T-helper 2 cell (primary cell): ENCODE measurements around the gene PIK3R3.
"Not testable (repeated sequence)": the region's sequence is repeated elsewhere in the genome, so short reads cannot be mapped to it uniquely, and the experiment has no call there.

Experiments used
- DNase-seq, 5 experiments: peaks; one replicate each; pipeline versions ENCODE4 v3.0.0 to v3.0.0-alpha.2; 2012 to 2022

The PIK3R3 gene

GRCh38 chr1:46099215-46099614 lies 33.2 kb downstream of the PIK3R3 start:
- DNase-seq: no peak

GRCh38 chr1:46098027-46098712 lies 34.3 kb downstream of the PIK3R3 start:
- DNase-seq: peak in 1 of 5 experiments; percentile 14

DNA sequence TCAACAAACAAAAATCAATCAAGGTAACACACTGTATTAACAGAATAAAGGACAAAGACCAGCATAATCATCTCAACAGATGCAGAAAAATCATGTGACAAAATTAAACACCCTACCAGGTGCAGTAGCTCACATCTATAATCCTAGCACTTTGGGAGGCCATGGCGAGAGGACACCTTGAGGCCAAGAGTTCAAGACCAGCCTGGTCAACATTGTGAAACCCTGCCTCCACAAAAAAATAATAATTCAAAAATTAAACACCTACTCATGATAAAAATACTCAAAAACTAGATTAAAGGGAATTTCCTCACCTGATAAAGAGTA lies 35.3 kb downstream of the PIK3R3 start:
- no peak for DNase-seq

GRCh38 chr1:46096269-46097148 lies 35.9 kb downstream of the PIK3R3 start:
- DNase-seq: no peak

DNA sequence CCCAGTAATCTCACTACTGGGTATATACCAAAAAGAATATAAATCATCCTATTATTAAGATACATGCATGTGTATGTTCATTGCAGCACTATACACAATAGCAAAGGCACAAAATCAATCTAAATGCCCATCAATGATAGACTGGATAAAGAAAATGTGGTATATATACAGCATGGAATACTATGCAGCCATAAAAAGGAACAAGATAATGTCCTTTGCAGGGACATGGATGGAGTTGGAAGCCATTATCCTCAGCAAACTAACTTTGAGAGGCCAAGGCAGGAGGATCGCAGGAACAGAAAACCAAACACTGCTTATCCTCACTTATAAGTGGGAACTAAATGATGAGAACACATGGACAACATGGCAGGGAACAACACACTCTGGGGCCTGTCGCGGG lies 37.3 kb downstream of the PIK3R3 start:
- DNase-seq: not testable (repeated sequence)

GRCh38 chr1:46094471-46095005 lies 37.9 kb downstream of the PIK3R3 start:
- no peak for DNase-seq

DNA sequence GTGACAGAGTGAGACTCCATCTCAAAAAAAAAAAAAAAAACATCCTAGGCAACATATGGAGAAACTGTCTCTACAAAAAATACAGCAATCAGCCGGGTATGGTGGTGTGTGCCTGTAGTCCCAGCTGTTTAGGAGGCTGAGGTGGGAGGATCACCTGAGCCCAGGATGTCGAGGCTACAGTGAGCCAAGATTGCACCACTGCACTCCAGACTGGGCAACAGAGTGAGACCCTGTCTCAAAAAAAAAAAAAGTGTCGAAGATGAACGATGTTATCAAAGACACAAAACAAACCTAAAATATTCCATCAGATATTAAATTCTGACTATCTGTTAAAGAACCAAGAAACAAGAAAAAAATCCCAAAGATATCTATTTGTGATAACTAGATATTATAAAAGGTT lies 38.6 kb downstream of the PIK3R3 start:
- DNase-seq: not testable (repeated sequence)

- no peak for DNase-seq
Measured at GRCh38 chr1:46087891-46088290, 44.5 kb downstream of the PIK3R3 start.

GRCh38 chr1:46086576-46086975 lies 45.9 kb downstream of the PIK3R3 start:
- no peak for DNase-seq

DNA sequence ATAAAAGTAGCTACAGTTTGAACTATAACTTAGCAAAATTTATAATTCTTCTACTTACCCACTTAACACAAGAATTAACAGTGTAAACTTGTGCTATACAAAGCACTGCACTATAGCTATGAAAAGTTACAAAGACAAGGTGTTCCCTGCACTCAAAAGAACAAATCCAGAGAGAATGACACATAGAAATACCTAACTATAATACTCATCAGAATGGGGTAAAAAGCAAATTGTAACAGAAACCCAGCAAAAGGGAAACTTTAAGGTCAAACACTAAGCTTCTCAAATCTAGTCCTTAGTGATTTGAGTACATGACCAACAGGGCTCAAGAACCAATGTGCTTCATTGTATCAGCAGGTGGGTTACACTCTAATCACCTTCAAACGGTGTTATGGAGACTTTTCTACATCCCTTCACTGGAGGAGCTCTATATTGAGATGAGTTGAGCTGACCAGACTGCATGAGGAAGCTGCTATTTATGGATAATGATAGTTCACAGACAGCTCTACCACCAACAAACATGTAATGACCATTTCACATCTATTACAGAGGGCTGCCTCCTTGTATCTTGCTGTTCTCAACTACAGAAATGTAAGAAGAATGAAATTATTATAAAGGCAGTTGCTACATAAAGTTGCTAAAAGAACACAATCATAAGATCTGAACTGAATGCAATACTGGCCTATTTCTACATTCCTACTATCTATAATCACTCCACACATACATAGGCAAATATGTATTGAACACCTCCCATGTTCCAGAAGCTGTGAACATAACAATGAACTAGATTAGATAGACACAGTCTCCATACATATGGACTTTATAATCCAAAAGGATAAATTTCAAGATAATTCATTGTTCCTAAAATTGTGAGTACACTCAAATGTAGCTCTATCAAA lies 47.6 kb downstream of the PIK3R3 start:
- DNase-seq: no peak

DNA sequence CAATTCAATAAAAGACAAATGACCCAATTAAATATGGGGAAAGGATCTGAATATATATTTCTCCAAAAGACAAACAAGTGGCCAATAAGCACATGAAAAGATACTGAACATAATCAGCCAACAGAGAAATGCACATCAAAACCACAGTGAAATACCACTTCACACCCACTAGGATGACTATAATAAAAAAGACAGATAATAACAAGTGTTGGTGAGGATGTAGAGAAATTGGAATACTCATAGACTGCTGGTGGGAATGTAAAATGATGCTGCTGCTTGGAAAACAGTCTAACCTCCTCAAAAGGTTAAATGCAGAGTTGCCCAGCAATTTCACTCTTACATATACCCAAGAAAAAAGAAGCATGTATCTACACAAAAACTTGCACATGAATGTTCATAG lies 48.9 kb downstream of the PIK3R3 start:
- no peak for DNase-seq

DNA sequence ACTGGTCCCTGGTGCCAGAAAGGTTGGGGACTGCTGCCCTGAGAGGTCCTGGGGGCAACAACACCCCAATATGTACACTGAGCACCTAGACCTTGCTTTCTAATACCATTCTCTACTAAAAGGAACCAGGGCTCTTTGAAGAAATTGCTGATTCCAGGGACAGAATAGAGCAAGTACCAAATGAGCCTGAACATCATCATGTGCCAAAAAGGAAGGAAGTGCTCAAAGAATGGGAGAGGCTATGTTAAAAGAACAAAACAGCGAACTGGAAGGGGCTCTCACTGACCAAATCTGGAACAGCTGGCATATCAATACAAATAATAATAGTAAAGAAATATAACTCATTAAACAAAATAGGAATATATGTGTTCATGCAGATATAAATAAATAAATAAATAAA lies 50.8 kb downstream of the PIK3R3 start:
- no peak for DNase-seq

GRCh38 chr1:46081206-46081605 lies 51.2 kb downstream of the PIK3R3 start:
- no peak for DNase-seq

DNA sequence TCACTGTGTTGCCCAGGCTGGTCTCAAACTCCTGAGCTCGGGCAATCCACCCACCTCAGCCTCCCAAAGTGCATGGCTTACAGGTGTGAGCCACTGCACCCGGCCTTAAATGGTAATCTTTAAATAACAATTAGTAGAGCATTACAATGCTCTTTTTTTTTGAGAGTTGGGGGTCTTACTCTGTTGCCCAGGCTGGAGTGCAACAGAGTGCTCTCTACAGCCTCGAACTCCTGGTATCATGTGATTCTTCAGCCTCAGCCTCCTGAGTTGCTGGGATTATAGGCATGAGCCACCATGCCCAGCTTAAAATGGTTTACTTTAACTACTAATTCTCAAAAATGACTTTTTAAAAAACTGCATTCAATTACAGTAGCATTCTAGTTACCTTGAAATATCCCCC lies 52.2 kb downstream of the PIK3R3 start:
- no peak for DNase-seq

DNA sequence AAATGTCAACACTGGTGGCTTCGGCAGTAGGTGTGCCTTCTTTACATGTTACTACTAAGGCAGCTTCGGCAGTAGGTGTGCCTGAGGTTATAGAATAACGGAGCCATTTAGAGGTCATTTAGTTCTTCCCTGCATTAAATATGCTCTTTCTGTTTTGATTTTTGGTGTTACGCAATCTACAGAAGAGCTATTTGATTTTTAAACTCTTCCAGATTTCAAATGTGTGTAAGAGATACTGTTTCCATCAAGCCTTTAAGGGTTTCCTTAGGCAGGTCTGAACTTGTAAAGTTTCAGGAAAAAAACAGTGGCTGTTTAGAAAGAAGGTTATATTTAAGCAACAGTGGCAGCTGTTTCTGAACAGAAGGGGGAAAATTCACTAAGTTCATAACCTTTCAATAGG lies 54.8 kb downstream of the PIK3R3 start:
- no peak for DNase-seq

DNA sequence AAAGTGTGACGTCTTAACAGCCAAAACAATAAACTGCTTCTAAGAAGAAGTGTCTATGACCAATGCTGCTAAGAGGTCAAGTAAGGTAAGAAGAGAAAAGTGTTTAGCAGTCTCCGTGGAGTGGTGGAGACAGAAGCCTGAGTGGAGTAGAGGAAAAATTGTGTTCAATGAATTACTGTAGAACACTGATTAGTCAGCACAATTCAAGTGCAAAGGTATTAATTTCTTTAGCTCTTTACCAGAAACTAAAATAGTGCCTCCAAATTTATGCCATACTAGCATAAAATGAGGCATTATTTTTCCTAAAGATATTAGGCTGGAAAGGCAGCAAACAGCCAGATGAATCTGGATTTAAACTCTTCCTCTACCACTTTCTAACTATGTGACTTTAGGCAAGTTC lies 56.1 kb downstream of the PIK3R3 start:
- DNase-seq: no peak

DNA sequence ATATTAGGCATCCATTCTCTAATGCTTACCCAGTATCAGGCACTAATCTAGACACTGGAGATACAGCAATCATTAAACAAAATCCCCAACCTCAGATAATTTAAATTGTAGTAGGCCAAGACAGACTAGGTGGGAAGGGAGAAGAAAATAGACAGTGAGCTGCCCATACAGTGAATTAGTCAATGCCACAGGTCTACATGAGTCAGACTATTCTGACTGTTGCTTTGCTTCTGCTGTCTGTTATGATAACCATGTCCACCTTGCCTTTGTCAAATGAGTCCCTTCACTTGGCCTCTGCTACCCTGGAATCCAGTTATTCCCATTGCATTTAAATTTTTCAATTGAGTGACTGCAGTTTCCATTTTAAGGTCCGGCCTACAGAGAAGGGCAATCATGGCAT lies 59.5 kb downstream of the PIK3R3 start:
- no peak for DNase-seq

GRCh38 chr1:46070164-46070814 lies 62.1 kb downstream of the PIK3R3 start:
- no peak for DNase-seq

GRCh38 chr1:46068525-46068924 lies 63.9 kb downstream of the PIK3R3 start:
- no peak for DNase-seq

DNA sequence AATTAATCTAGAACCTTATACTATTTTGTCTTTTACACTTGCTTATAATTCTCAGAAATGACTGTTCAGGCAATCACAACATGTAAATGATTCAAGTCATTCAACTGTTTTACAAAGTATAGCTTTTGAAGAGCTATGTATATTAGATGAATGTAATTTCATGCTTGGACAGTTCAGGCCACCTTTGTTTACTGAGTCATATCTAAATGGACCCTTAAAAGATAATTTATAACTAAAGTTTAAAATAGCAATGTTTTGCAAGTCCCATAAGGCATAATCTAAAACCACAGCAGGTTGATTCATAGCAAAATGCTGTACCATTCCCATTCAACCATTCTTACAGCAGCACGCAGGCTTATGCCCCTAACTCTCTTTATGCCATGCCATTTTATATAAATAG lies 64.8 kb downstream of the PIK3R3 start:
- no peak for DNase-seq

DNA sequence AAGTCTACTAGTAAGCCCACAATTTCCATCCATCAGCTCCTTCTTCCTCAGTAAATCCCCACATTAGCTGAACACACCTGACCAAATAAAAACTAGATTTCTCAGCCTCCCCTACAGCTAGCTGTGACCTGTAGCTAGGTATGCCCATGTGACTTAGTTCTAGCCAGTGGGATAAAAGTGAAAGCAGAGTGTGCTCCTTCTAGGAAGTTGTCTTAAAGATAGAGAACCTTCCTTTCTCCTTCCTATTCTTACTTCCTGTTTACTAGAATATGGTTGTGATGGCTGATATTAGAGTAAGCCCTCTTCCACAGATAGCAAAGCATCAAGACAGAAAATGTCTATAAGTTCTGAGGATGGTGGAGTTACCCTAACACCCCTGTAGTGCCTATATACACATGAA lies 67.0 kb downstream of the PIK3R3 start:
- DNase-seq: peak in 2 of 5 experiments; percentile 22 to 39

GRCh38 chr1:46064708-46065107 lies 67.7 kb downstream of the PIK3R3 start:
- no peak for DNase-seq
